Neural progenitor cell (in vitro differentiated cells): ENCODE results near the gene TBC1D32. TPM values are rescaled to one million over a fixed set of nuclear protein-coding genes. Genes with fewer than 3 reads are reported as not detected.
A peak's percentile ranks its signal among the peaks of the same experiment; 100 is the strongest.
"Not testable (repeated sequence)": the region's sequence is repeated elsewhere in the genome, so short reads cannot be mapped to it uniquely, and the experiment has no call there.

ENCODE experiments used
- DNase-seq: peaks from one replicate; pipeline ENCODE4 v3.0.0-alpha.2; 2016; ENCODE audit warnings: low spot score
- H2AFZ ChIP-seq: fragments of 200-600 bp; sonication (generic); replicated peaks from 2 replicates; pipeline ENCODE4 v1.6.1; 2016; ENCODE audit warnings: antibody characterized with exemption
- H3F3A ChIP-seq: fragments of 200-600 bp; sonication (generic); 2 replicates; pipeline ENCODE4 v1.6.1; 2016; ENCODE audit warnings: antibody characterized with exemption, low read depth
- H3K27ac ChIP-seq: fragments of 200-600 bp; sonication (generic); 2 replicates; pipeline ENCODE4 v1.5.1; 2016; ENCODE audit warnings: mild to moderate bottlenecking
- H3K27me3 ChIP-seq: fragments of 200-600 bp; sonication (generic); 2 replicates; pipeline ENCODE4 v1.6.1; 2016; ENCODE audit warnings: mild to moderate bottlenecking, moderate library complexity
- H3K36me3 ChIP-seq: fragments of 200-600 bp; sonication (generic); 2 replicates; pipeline ENCODE4 v1.5.1; 2016
- H3K4me1 ChIP-seq: fragments of 200-600 bp; sonication (generic); 2 replicates; pipeline ENCODE4 v1.6.1; 2016; ENCODE audit warnings: mixed run types
- H3K4me2 ChIP-seq: fragments of 200-600 bp; sonication (generic); 2 replicates; pipeline ENCODE4 v1.6.1; 2016
- H3K4me3 ChIP-seq: fragments of 200-600 bp; sonication (generic); 2 replicates; pipeline ENCODE4 v1.5.1; 2016
- H3K79me2 ChIP-seq: fragments of 200-600 bp; sonication (generic); 2 replicates; pipeline ENCODE4 v1.6.1; 2016; ENCODE audit warnings: low read depth
- H3K9ac ChIP-seq: fragments of 200-600 bp; sonication (generic); 2 replicates; pipeline ENCODE4 v1.6.1; 2016
- H3K9me3 ChIP-seq: fragments of 200-600 bp; sonication (generic); 2 replicates; pipeline ENCODE4 v1.5.1; 2016; ENCODE audit warnings: low read depth
- H4K20me1 ChIP-seq: fragments of 200-600 bp; sonication (generic); 2 replicates; pipeline ENCODE4 v1.6.1; 2016; ENCODE audit warnings: low read depth
- H3K27ac Mint-ChIP-seq: 3 replicates; pipeline ENCODE4 v1.8.0; 2021; ENCODE audit warnings: mixed read lengths
- H3K27me3 Mint-ChIP-seq: 2 replicates; pipeline ENCODE4 v1.8.0; 2022; ENCODE audit warnings: low read depth, mild to moderate bottlenecking, inconsistent platforms, moderate library complexity, mixed read lengths; ENCODE audit not compliant: insufficient read depth
- H3K36me3 Mint-ChIP-seq: 3 replicates; pipeline ENCODE4 v1.8.0; 2021; ENCODE audit warnings: mixed read lengths
- H3K4me1 Mint-ChIP-seq: 3 replicates; pipeline ENCODE4 v1.8.0; 2021; ENCODE audit warnings: mixed read lengths
- H3K4me3 Mint-ChIP-seq: 3 replicates; pipeline ENCODE4 v1.8.0; 2021; ENCODE audit warnings: mild to moderate bottlenecking, moderate library complexity, mixed read lengths
- H3K9me3 Mint-ChIP-seq: 3 replicates; pipeline ENCODE4 v1.8.0; 2020; ENCODE audit warnings: mixed read lengths
- CTCF ChIP-seq: fragments of 200-600 bp; sonication (generic); IDR thresholded peaks from 2 replicates; pipeline ENCODE4 v1.5.1; 2017; ENCODE audit warnings: antibody characterized with exemption, mild to moderate bottlenecking
- EZH2 ChIP-seq: fragments of 200-600 bp; sonication (generic); IDR thresholded peaks from 2 replicates; pipeline ENCODE4 v1.6.1; 2017; ENCODE audit warnings: antibody characterized with exemption, mild to moderate bottlenecking, moderate library complexity
- EZH2phosphoT487 ChIP-seq: fragments of 200-600 bp; sonication (generic); IDR thresholded peaks from 2 replicates; pipeline ENCODE4 v1.6.1; 2017; ENCODE audit warnings: antibody characterized with exemption
- total RNA-seq: library from RNA; depleted of rRNA; stranded (reverse); fragments of >200 nt; gene quantifications from 2 replicates; pipeline ENCODE4 v1.2.3, GENCODE V29; 2015; ENCODE audit warnings: low replicate concordance

Gene TBC1D32
- total RNA-seq, 1 donor from 2014 or later, result 29.7 TPM

GRCh38 chr6:121335087-121336008 lies 1.1 kb upstream of the TBC1D32 start:
- Histone ChIP-seq H3K4me2 (peak overlapping the region; percentile 67), H3K27me3 (no peaks in the 10 kb centered on the region), H3K27ac (no peak overlapping the region), H3K4me3 (peak overlapping the region; percentile 51), H3K79me2 (peaks cover 27% of the 10 kb centered on the region), H3F3A (peaks cover 8% of the 10 kb centered on the region), H4K20me1 (no peaks in the 10 kb centered on the region), H3K9ac (no peak overlapping the region), H2AFZ (peak overlapping the region; percentile 75), H3K36me3 (peaks cover 5% of the 10 kb centered on the region), H3K4me1 (peaks cover 18% of the 10 kb centered on the region), H3K9me3 (no peaks in the 10 kb centered on the region)
- Mint-ChIP-seq H3K4me1 (peaks cover 25% of the 10 kb centered on the region), H3K27me3 (no peaks in the 10 kb centered on the region), H3K36me3 (peaks cover 3% of the 10 kb centered on the region), H3K4me3 (peak overlapping the region; percentile 93), H3K27ac (peak overlapping the region; percentile 99), H3K9me3 (no peaks in the 10 kb centered on the region)
- no peak for DNase-seq
- TF ChIP-seq EZH2 (no peak), EZH2phosphoT487 (no peak), CTCF (no peak)

- not testable (repeated sequence) for H3K27ac ChIP-seq, H3K9ac ChIP-seq, DNase-seq, H3K27ac Mint-ChIP-seq, H3K9me3 ChIP-seq, H3K36me3 ChIP-seq, H3K27me3 Mint-ChIP-seq, H3K27me3 ChIP-seq, H3K9me3 Mint-ChIP-seq, H4K20me1 ChIP-seq, H3F3A ChIP-seq, H3K36me3 Mint-ChIP-seq
- peaks cover 18% of the 10 kb centered on the region for H3K4me1 ChIP-seq
- H2AFZ ChIP-seq, result peak overlapping the region; percentile 75
- H3K79me2 ChIP-seq, result peaks cover 31% of the 10 kb centered on the region
- peak overlapping the region; percentile 51 for H3K4me3 ChIP-seq
- peaks cover 25% of the 10 kb centered on the region for H3K4me1 Mint-ChIP-seq
- H3K4me2 ChIP-seq, result peak overlapping the region; percentile 67
- H3K4me3 Mint-ChIP-seq, result peak overlapping the region; percentile 93
Measured at GRCh38 chr6:121333694-121334093, 586 bp downstream of the TBC1D32 start.

- Histone ChIP-seq H3K4me3 (peak overlapping the region; percentile 8), H3K4me1 (peaks cover 18% of the 10 kb centered on the region), H3K27ac (no peak overlapping the region), H3K4me2 (peak overlapping the region; percentile 67), H3K9ac (no peak overlapping the region), H4K20me1 (no peaks in the 10 kb centered on the region), H3F3A (peaks cover 8% of the 10 kb centered on the region), H3K36me3 (peaks cover 5% of the 10 kb centered on the region), H2AFZ (no peak overlapping the region), H3K27me3 (no peaks in the 10 kb centered on the region), H3K9me3 (no peaks in the 10 kb centered on the region), H3K79me2 (peaks cover 31% of the 10 kb centered on the region)
- no peak overlapping the region for H3K4me3 Mint-ChIP-seq
- H3K36me3 Mint-ChIP-seq, result peaks cover 3% of the 10 kb centered on the region
- H3K4me1 Mint-ChIP-seq, result peaks cover 25% of the 10 kb centered on the region
- DNase-seq, result no peak
- H3K27me3 Mint-ChIP-seq, result no peaks in the 10 kb centered on the region
- no peak overlapping the region for H3K27ac Mint-ChIP-seq
- no peak for TF ChIP-seq EZH2
- TF ChIP-seq CTCF, result no peak
- TF ChIP-seq EZH2phosphoT487, result no peak
- H3K9me3 Mint-ChIP-seq, result no peaks in the 10 kb centered on the region
Measured at GRCh38 chr6:121333196-121333595, 1.1 kb downstream of the TBC1D32 start.

- Mint-ChIP-seq H3K36me3 (peaks cover 6% of the 10 kb centered on the region), H3K4me1 (peaks cover 25% of the 10 kb centered on the region), H3K4me3 (no peak overlapping the region), H3K27me3 (no peaks in the 10 kb centered on the region), H3K9me3 (no peaks in the 10 kb centered on the region), H3K27ac (no peak overlapping the region)
- no peak overlapping the region for H3K4me3 ChIP-seq
- H4K20me1 ChIP-seq, result no peaks in the 10 kb centered on the region
- no peak overlapping the region for H2AFZ ChIP-seq
- H3K27ac ChIP-seq, result peak overlapping the region; percentile 27
- no peaks in the 10 kb centered on the region for H3K9me3 ChIP-seq
- H3K9ac ChIP-seq, result no peak overlapping the region
- peaks cover 36% of the 10 kb centered on the region for H3K79me2 ChIP-seq
- DNase-seq, result no peak
- H3K4me2 ChIP-seq, result no peak overlapping the region
- peaks cover 5% of the 10 kb centered on the region for H3K36me3 ChIP-seq
- H3K27me3 ChIP-seq, result no peaks in the 10 kb centered on the region
- peaks cover 8% of the 10 kb centered on the region for H3F3A ChIP-seq
- H3K4me1 ChIP-seq, result peaks cover 18% of the 10 kb centered on the region
- TF ChIP-seq CTCF, result no peak
- TF ChIP-seq EZH2, result no peak
- TF ChIP-seq EZH2phosphoT487, result no peak
Measured at GRCh38 chr6:121330516-121330915, 3.8 kb downstream of the TBC1D32 start.
